ENCODE results near the gene MMP2. TPM values are rescaled to one million over a fixed set of nuclear protein-coding genes. Genes with fewer than 3 reads are reported as not detected.

MMP2 gene
- total RNA-seq, 1 donor from 2014 or later: not detected

GRCh38 chr16:55494994-55495421, 16.0 kb downstream of the MMP2 start:
- intact Hi-C loops (cut with micrococcal nuclease): no loop called here
- Mint-ChIP-seq H3K4me3 (no peak overlapping the region), H3K4me1 (peaks cover 11% of the 10 kb centered on the region), H3K9me3 (no peaks in the 10 kb centered on the region), H3K27me3 (peaks cover 7% of the 10 kb centered on the region), H3K27ac (no peak overlapping the region), H3K36me3 (ENCODE audit: low read depth) (no peaks in the 10 kb centered on the region)
- no peak for DNase-seq

DNA sequence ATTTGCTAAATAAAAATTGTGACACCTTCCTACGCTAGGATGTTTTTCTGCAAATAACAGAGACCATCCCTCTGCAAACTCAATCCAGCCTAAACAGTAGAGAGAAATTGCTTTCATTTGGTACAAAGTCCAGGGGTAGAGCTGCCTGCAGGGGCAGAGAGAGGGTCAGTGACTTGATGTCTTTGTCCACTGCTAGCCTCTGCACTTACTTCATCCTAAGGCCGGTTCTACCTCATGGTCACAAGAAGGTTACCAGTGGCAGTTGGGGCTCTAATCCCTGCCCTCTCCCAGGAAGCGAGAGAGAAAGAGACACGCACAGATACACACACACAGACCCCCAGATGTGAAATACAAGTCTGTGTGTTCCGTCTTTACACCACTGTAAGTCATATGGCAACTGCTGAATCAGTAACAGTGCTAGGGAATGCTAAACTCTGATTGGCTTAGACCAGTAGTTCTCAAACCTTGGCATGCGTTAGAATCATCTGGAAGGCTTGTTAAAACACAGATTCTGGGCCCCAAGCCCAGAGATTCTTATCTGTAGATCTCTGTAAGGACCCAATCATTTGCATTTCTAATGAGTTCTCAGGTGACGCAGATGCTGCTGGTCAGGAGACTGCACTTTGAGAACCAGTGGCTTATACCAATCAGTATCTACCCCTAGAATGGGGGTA, 16.8 kb downstream of the MMP2 start:
- no peak overlapping the region for H3K4me3 Mint-ChIP-seq
- H3K36me3 Mint-ChIP-seq (ENCODE audit: low read depth): no peaks in the 10 kb centered on the region
- H3K4me1 Mint-ChIP-seq: peaks cover 17% of the 10 kb centered on the region
- no peaks in the 10 kb centered on the region for H3K9me3 Mint-ChIP-seq
- DNase-seq: no peak
- no peak overlapping the region for H3K27ac Mint-ChIP-seq
- intact Hi-C loops (cut with micrococcal nuclease): no loop called here
- H3K27me3 Mint-ChIP-seq: peaks cover 7% of the 10 kb centered on the region

DNA sequence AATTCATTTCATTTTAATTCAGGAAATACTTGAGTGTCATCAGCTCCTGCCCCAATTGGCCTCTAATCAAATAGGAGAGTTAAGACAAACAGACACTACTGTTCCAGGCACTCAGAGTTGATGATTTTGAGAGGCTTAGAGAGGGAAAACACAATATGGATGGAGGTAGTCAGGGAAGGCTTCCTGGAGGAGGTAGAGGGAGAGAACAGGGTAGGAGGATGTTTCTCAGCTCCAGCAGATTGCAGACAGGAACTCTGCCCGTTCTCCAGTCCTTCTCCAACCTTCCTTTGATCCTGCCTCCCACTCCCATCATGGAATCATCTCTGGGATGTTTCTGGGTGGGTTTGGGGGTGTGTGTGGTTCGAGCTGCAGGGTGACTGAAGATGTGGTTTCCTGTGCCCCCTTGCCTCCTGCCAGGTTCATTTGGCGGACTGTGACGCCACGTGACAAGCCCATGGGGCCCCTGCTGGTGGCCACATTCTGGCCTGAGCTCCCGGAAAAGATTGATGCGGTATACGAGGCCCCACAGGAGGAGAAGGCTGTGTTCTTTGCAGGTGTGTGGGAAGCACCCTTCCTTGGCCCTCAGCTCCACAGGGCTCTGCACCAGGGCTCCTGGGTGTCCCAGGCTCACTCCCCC, 17.6 kb downstream of the MMP2 start:
- no peaks in the 10 kb centered on the region for H3K9me3 Mint-ChIP-seq
- no peak overlapping the region for H3K27ac Mint-ChIP-seq
- H3K4me3 Mint-ChIP-seq: no peak overlapping the region
- peak; percentile 43 for DNase-seq
- peaks cover 7% of the 10 kb centered on the region for H3K27me3 Mint-ChIP-seq
- intact Hi-C loops (cut with micrococcal nuclease): no loop called here
- H3K36me3 Mint-ChIP-seq (ENCODE audit: low read depth): no peaks in the 10 kb centered on the region
- H3K4me1 Mint-ChIP-seq: peaks cover 18% of the 10 kb centered on the region

DNA sequence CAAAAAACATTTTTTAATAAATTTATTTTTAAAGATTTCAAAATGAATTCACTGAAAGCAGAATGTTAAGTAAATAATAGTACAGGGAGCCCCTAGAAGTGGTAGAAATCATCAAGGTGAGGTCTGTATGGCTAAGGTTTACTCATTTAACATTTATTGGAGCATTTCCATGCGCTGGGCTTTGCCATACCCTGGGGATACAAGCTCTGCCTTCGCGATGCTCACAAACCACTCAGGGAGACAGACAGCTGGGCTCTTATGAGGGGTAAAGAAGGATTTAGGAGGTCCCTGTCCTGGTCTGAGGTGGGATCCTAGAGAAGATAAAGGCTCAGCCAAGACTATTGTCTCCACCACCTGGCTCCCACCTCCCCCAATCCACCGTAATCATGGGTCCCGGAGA, 18.6 kb downstream of the MMP2 start:
- intact Hi-C loops (cut with micrococcal nuclease): no loop called here
- H3K27ac Mint-ChIP-seq: no peak overlapping the region
- no peaks in the 10 kb centered on the region for H3K9me3 Mint-ChIP-seq
- no peak overlapping the region for H3K4me3 Mint-ChIP-seq
- no peaks in the 10 kb centered on the region for H3K36me3 Mint-ChIP-seq (ENCODE audit: low read depth)
- peaks cover 18% of the 10 kb centered on the region for H3K4me1 Mint-ChIP-seq
- peaks cover 7% of the 10 kb centered on the region for H3K27me3 Mint-ChIP-seq
- DNase-seq: no peak

DNA sequence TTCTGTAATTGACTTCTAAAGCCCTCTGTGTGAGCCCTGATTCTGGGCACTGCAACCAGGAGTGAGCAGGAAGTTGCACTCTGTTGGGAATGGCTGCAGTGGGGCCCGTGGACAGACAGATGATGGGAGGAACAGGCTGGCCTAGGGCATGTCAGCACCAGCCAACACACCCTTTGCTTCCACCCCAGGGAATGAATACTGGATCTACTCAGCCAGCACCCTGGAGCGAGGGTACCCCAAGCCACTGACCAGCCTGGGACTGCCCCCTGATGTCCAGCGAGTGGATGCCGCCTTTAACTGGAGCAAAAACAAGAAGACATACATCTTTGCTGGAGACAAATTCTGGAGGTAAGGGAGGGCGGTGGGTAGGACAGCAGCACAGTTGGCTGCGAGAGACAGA, 19.1 kb downstream of the MMP2 start:
- intact Hi-C loops (cut with micrococcal nuclease): no loop called here
- Mint-ChIP-seq H3K9me3 (no peaks in the 10 kb centered on the region), H3K36me3 (ENCODE audit: low read depth) (no peaks in the 10 kb centered on the region)

GRCh38 chr16:55499281-55499680, 20.3 kb downstream of the MMP2 start:
- Mint-ChIP-seq H3K27ac (no peak overlapping the region), H3K27me3 (peaks cover 4% of the 10 kb centered on the region), H3K4me3 (no peak overlapping the region), H3K4me1 (peaks cover 18% of the 10 kb centered on the region), H3K9me3 (no peaks in the 10 kb centered on the region), H3K36me3 (ENCODE audit: low read depth) (no peaks in the 10 kb centered on the region)
- peak; percentile 37 for DNase-seq
- intact Hi-C loops (cut with micrococcal nuclease): no loop called here

More for the DNA sequence above, 19.1 kb downstream of the MMP2 start:
- Mint-ChIP-seq H3K4me1 (peaks cover 18% of the 10 kb centered on the region), H3K27ac (no peak overlapping the region), H3K4me3 (no peak overlapping the region), H3K27me3 (peaks cover 7% of the 10 kb centered on the region)
- peak; percentile 46 for DNase-seq

DNA sequence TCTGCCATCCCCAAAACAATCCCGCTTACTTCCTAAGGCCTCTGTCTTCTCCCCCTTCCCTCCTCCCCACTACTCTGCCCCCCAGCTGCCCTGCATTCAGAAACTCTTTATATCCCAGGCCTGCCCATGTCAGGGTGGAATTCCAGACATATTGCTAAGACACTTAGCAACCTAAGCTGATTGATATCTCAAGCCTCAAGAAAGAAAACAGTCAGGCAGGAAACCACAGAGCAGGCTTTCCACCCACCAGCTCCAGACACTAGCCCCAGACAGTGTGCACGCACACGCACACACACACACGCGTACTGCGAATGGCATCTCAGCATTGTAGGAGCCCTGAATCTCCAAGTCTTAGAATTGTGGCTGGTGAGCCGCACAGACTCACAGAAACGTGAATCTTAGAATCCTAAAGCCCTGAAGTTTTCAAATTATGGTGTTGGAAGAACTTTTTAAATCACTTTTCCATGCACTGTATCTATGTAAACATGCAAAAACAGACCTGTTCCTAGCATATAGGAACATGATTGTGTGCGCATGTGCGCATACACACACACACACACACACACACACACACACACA, 21.0 kb downstream of the MMP2 start:
- Mint-ChIP-seq H3K27me3 (peaks cover 4% of the 10 kb centered on the region), H3K9me3 (no peaks in the 10 kb centered on the region), H3K4me1 (peaks cover 18% of the 10 kb centered on the region), H3K36me3 (ENCODE audit: low read depth) (no peaks in the 10 kb centered on the region), H3K4me3 (peak overlapping the region; percentile 25), H3K27ac (peak overlapping the region; percentile 9)
- DNase-seq: peak; percentile 83
- intact Hi-C loops (cut with micrococcal nuclease): loop anchor here (1.0 kb wide), 1 partner anchor 29 kb away; no protein-coding TSS in a partner anchor

DNA sequence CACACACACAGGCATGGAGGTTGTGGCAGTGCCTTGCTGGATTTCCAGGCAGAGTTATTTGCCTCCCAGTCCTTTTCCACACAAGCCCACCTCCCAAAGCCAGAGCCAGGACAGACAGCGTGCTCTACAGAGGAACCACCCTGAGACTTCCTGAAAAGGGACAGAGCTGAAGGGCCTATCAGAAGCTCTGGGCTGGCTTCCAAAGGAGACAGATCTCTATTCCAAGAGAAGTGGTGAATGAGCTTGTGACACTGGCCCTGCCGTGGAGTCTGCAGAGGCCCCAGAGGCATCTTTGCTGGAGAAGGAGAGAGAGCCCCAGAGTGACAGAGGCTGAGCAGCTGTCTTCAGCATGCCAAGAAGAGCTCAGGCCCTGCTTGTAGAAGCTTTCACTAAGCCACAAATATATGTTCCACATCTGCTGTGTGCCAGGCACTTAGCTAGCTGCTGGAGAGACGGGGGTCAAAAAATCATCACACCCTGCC, 21.6 kb downstream of the MMP2 start:
- intact Hi-C loops (cut with micrococcal nuclease): loop anchor here (1.0 kb wide), 1 partner anchor 29 kb away; no protein-coding TSS in a partner anchor
- H3K4me1 Mint-ChIP-seq: peaks cover 18% of the 10 kb centered on the region
- H3K27ac Mint-ChIP-seq: peak overlapping the region; percentile 6
- H3K4me3 Mint-ChIP-seq: no peak overlapping the region
- H3K36me3 Mint-ChIP-seq (ENCODE audit: low read depth): no peaks in the 10 kb centered on the region
- H3K27me3 Mint-ChIP-seq: peaks cover 4% of the 10 kb centered on the region
- no peaks in the 10 kb centered on the region for H3K9me3 Mint-ChIP-seq
- peak; percentile 56 for DNase-seq

DNA sequence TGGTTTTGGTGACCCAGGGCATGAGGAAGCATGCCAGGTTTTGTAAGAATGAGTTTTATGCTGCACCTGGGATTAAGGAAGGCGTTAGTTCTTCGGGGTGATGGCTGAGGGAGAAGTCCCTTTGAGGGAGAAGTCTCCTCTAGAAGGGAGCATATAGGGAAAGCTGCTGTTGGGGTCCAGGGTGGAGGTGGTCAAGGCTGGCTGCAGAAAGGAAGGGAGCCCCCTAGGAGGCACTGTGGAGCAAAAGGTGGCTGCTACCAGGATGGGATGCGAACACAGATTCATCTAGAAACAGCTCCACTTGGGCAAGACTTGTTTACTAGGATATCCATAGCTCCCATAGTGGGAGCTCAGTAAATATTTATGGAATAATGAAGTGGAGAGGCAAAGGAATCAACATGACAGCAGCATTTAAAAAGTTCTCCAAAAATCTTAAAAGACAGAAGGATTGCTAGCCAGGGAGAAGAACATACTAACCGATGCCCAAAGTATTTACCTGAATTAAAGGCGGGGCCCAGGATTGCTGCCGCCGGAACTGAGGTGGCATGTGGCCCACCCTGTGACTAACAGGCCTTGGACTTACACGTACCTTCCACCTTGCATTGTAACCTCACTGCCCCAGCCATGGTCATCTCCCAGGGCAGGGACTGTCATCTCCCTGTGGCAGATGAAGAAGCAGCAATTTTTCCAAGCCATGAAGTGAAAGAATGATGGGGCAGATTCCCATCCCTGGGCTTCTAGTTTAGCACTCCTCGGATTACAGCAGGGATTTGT, 22.7 kb downstream of the MMP2 start:
- Mint-ChIP-seq H3K4me1 (peaks cover 18% of the 10 kb centered on the region), H3K4me3 (no peak overlapping the region), H3K36me3 (ENCODE audit: low read depth) (no peaks in the 10 kb centered on the region), H3K27ac (no peak overlapping the region), H3K27me3 (peaks cover 4% of the 10 kb centered on the region), H3K9me3 (no peaks in the 10 kb centered on the region)
- DNase-seq: peak; percentile 51
- intact Hi-C loops (cut with micrococcal nuclease): no loop called here

DNA sequence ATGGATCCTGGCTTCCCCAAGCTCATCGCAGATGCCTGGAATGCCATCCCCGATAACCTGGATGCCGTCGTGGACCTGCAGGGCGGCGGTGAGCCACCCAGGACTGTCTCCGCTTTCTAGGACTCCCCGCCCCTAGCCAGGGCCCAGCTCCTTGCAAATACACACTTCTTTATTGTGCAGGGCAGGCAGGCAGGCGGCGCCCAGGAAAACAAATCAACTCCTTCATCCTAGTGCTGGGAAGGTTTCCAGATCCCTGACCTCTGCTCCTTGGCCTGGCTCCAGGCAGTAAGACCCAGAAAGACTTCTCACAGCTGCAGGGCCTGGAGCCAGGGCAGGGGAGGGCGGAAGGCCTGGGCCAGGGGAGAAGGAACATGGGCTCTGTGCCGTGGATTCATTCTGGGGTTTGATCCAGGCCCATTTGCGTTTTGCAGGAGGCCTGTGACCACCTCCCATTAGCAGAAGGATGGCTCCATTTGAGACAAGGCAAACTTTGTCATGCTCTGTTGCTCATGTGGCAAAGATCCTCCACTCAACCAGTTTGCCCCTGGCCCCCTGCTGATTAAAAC, 23.9 kb downstream of the MMP2 start:
- Mint-ChIP-seq H3K4me1 (peaks cover 16% of the 10 kb centered on the region), H3K9me3 (no peaks in the 10 kb centered on the region), H3K27ac (no peak overlapping the region), H3K27me3 (peaks cover 1% of the 10 kb centered on the region), H3K36me3 (ENCODE audit: low read depth) (no peaks in the 10 kb centered on the region), H3K4me3 (no peak overlapping the region)
- intact Hi-C loops (cut with micrococcal nuclease): no loop called here
- peak; percentile 41 for DNase-seq

- Mint-ChIP-seq H3K27ac (no peak overlapping the region), H3K4me1 (peaks cover 18% of the 10 kb centered on the region), H3K27me3 (peaks cover 6% of the 10 kb centered on the region), H3K4me3 (no peak overlapping the region), H3K36me3 (ENCODE audit: low read depth) (no peaks in the 10 kb centered on the region), H3K9me3 (no peaks in the 10 kb centered on the region)
- intact Hi-C loops (cut with micrococcal nuclease): no loop called here
- peak; percentile 19 for DNase-seq
Measured at GRCh38 chr16:55503726-55504550, 24.9 kb downstream of the MMP2 start.

- H3K36me3 Mint-ChIP-seq (ENCODE audit: low read depth): no peaks in the 10 kb centered on the region
- intact Hi-C loops (cut with micrococcal nuclease): no loop called here
- H3K27ac Mint-ChIP-seq: no peak overlapping the region
Measured at GRCh38 chr16:55505333-55506015, 26.5 kb downstream of the MMP2 start.

More at GRCh38 chr16:55505333-55506015, 26.5 kb downstream of the MMP2 start:
- peak; percentile 43 for DNase-seq
- Mint-ChIP-seq H3K9me3 (no peaks in the 10 kb centered on the region), H3K27me3 (peaks cover 20% of the 10 kb centered on the region), H3K4me1 (peaks cover 13% of the 10 kb centered on the region), H3K4me3 (no peak overlapping the region)
